Liver (tissue), 9 donors: ENCODE data around the gene CUX1. TPM values are rescaled to one million over a fixed set of nuclear protein-coding genes. Genes with fewer than 3 reads are reported as not detected.
"Not testable (repeated sequence)": the region's sequence is repeated elsewhere in the genome, so short reads cannot be mapped to it uniquely, and the experiment has no call there.

ENCODE experiments used
- DNase-seq: peaks from one replicate; pipeline ENCODE4 v3.0.0-alpha.2; 2017; ENCODE audit warnings: low spot score
- H3K27ac ChIP-seq, 2 donors: one replicate each; pipeline ENCODE4 v1.7.0; 2013; ENCODE audit warnings: inconsistent platforms in 2 of 2, low read length in 2 of 2, control low read depth in 1 of 2, low read depth in 1 of 2, mild to moderate bottlenecking in 1 of 2
- H3K27me3 ChIP-seq, 4 donors: one replicate each; pipeline versions ENCODE4 v1.6.1 to v1.7.0; 2013; ENCODE audit warnings: low read length in 3 of 4, inconsistent platforms in 1 of 4, mild to moderate bottlenecking in 1 of 4, moderate library complexity in 1 of 4; ENCODE audit not compliant: control insufficient read depth in 4 of 4, insufficient read depth in 4 of 4
- H3K36me3 ChIP-seq, 4 donors: one replicate each; pipeline versions ENCODE4 v1.6.1 to v1.7.0; 2013; ENCODE audit warnings: low read length in 3 of 4, mild to moderate bottlenecking in 3 of 4, low read depth in 1 of 4, moderate library complexity in 1 of 4; ENCODE audit not compliant: control insufficient read depth in 4 of 4, insufficient read depth in 3 of 4
- H3K4me1 ChIP-seq, 4 donors: one replicate each; pipeline versions ENCODE4 v1.6.1 to v1.7.0; 2013; ENCODE audit warnings: low read length in 3 of 4, mild to moderate bottlenecking in 3 of 4, moderate library complexity in 1 of 4; ENCODE audit not compliant: control insufficient read depth in 4 of 4, insufficient read depth in 4 of 4
- H3K4me3 ChIP-seq, 3 donors: one replicate each; pipeline versions ENCODE4 v1.6.1 to v1.7.0; 2013; ENCODE audit warnings: low read length in 3 of 3, control low read depth in 1 of 3, low read depth in 1 of 3, mild to moderate bottlenecking in 1 of 3
- H3K9ac ChIP-seq, 2 donors: one replicate each; pipeline ENCODE4 v1.7.0; 2013; ENCODE audit warnings: low read length in 2 of 2, mild to moderate bottlenecking in 2 of 2, moderate library complexity in 2 of 2, control low read depth in 1 of 2, low read depth in 1 of 2
- H3K9me3 ChIP-seq, 4 donors: one replicate each; pipeline versions ENCODE4 v1.6.1 to v1.7.0; 2013; ENCODE audit warnings: low read length in 3 of 4; ENCODE audit not compliant: control insufficient read depth in 4 of 4
- ATF3 ChIP-seq: IDR thresholded peaks from 2 replicates; pipeline ENCODE4 v1.6.1; 2016; ENCODE audit warnings: antibody characterized with exemption
- CTCF ChIP-seq: fragments of 150-350 bp; IDR thresholded peaks from 2 replicates; pipeline ENCODE4 v1.5.1; 2017; ENCODE audit warnings: improper control_type of control experiment, low read depth, low read length; ENCODE audit not compliant: missing input control
- EGR1 ChIP-seq, 2 donors: IDR thresholded peaks; 2 replicates each; pipeline ENCODE4 v1.6.1; 2016 to 2018; ENCODE audit warnings: antibody characterized with exemption in 2 of 2, low read depth in 2 of 2
- FOXA1 ChIP-seq: IDR thresholded peaks from 2 replicates; pipeline ENCODE4 v1.6.1; 2016; ENCODE audit warnings: antibody characterized with exemption
- FOXA2 ChIP-seq: IDR thresholded peaks from 2 replicates; pipeline ENCODE4 v1.6.1; 2016; ENCODE audit warnings: antibody characterized with exemption
- GABPA ChIP-seq, 2 donors: IDR thresholded peaks in 1 of 2; conservative IDR thresholded peaks in 1 of 2; 2 replicates each; pipeline ENCODE4 v1.6.1; 2016; ENCODE audit warnings: antibody characterized with exemption in 2 of 2, mild to moderate bottlenecking in 1 of 2, moderate library complexity in 1 of 2
- HNF4A ChIP-seq, 2 donors: conservative IDR thresholded peaks; 2 replicates each; pipeline ENCODE4 v1.6.1; 2016; ENCODE audit warnings: antibody characterized with exemption in 2 of 2, mild to moderate bottlenecking in 2 of 2
- HNF4G ChIP-seq: IDR thresholded peaks from 2 replicates; pipeline ENCODE4 v1.6.1; 2016; ENCODE audit warnings: antibody characterized with exemption
- JUND ChIP-seq, 2 donors: IDR thresholded peaks; 2 replicates each; pipeline ENCODE4 v1.6.1; 2016; ENCODE audit warnings: antibody characterized with exemption in 2 of 2
- NR2F2 ChIP-seq: IDR thresholded peaks from 2 replicates; pipeline ENCODE4 v1.6.1; 2016; ENCODE audit warnings: antibody characterized with exemption
- RAD21 ChIP-seq, 2 donors: IDR thresholded peaks; 2 replicates each; pipeline ENCODE4 v1.6.1; 2016; ENCODE audit warnings: antibody characterized with exemption in 2 of 2, mild to moderate bottlenecking in 2 of 2
- RXRA ChIP-seq, 2 donors: IDR thresholded peaks; 2 replicates each; pipeline ENCODE4 v1.6.1; 2017 to 2018; ENCODE audit warnings: antibody characterized with exemption in 2 of 2, mild to moderate bottlenecking in 1 of 2
- SP1 ChIP-seq: IDR thresholded peaks from 2 replicates; pipeline ENCODE4 v1.6.1; 2018; ENCODE audit warnings: antibody characterized with exemption, mild to moderate bottlenecking
- TAF1 ChIP-seq: conservative IDR thresholded peaks from 2 replicates; pipeline ENCODE4 v1.6.1; 2016; ENCODE audit warnings: antibody characterized with exemption, mild to moderate bottlenecking
- YY1 ChIP-seq: IDR thresholded peaks from 2 replicates; pipeline ENCODE4 v1.6.1; 2016; ENCODE audit warnings: antibody characterized with exemption, mild to moderate bottlenecking
- ZBTB33 ChIP-seq: IDR thresholded peaks from 2 replicates; pipeline ENCODE4 v1.6.1; 2016; ENCODE audit warnings: antibody characterized with exemption
- WGBS: extraction: QIAGEN DNeasy Blood & Tissue Kit; methylation state at CpG from one replicate; pipeline ENCODE4 v1.1.7; 2013; 5-methylcytosine and 5-hydroxymethylcytosine counted together
- polyA plus RNA-seq, 2 donors: library from polyadenylated mRNA; stranded (reverse) in 1 of 2; unstranded in 1 of 2; fragments of 200-250 nt in 1 of 2; fragments of >200 nt in 1 of 2; fragmentation: Nextera tagmentation in 1 of 2; extraction: Ambion mirVana in 1 of 2; gene quantifications; one replicate each; pipeline versions ENCODE4 v1.2.1 to v1.2.3, GENCODE V29; 2013 to 2015
- total RNA-seq, 2 donors: library from RNA; depleted of rRNA; stranded (reverse); fragments of >200 nt; gene quantifications; one replicate each; pipeline ENCODE4 v1.2.3, GENCODE V29; 2014
- TF ChIP-seq, protein P1 (sequence below): IDR thresholded peaks from 2 replicates; pipeline ENCODE4 v1.6.1; 2016; ENCODE audit warnings: antibody characterized with exemption, mild to moderate bottlenecking
- TF ChIP-seq, protein P2 (sequence below): IDR thresholded peaks from 2 replicates; pipeline ENCODE4 v1.6.1; 2016; ENCODE audit warnings: antibody characterized with exemption
- donor health status: healthy.
- donor health status: healthy.
- donor health status: healthy.
- donor health status: healthy.
- donor health status: healthy.

The CUX1 gene
- total and polyA plus RNA-seq, 4 donors, result 18.6 to 40.6 (median 21.4) TPM

DNA sequence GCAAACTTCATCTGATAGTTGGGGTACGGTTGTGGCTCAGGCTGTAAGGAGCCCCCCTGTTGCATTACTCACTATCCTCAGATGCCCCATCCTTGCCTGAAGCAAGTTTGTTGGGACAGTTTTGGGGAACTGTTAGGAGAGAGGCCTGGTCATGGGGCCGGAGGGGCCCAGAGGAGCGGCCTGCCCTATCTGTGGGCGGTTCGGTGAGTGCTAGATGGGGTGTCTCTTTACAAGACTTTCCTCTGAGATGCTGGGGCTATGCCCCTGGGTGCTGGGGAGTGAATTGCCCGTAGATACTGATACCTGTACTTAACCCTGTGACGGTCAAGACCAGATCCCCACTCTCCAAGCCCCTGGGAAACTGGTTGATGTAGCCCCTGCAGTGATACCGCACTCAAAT, 12.4 kb downstream of the CUX1 start (continued):
- TF ChIP-seq, protein P1, sequence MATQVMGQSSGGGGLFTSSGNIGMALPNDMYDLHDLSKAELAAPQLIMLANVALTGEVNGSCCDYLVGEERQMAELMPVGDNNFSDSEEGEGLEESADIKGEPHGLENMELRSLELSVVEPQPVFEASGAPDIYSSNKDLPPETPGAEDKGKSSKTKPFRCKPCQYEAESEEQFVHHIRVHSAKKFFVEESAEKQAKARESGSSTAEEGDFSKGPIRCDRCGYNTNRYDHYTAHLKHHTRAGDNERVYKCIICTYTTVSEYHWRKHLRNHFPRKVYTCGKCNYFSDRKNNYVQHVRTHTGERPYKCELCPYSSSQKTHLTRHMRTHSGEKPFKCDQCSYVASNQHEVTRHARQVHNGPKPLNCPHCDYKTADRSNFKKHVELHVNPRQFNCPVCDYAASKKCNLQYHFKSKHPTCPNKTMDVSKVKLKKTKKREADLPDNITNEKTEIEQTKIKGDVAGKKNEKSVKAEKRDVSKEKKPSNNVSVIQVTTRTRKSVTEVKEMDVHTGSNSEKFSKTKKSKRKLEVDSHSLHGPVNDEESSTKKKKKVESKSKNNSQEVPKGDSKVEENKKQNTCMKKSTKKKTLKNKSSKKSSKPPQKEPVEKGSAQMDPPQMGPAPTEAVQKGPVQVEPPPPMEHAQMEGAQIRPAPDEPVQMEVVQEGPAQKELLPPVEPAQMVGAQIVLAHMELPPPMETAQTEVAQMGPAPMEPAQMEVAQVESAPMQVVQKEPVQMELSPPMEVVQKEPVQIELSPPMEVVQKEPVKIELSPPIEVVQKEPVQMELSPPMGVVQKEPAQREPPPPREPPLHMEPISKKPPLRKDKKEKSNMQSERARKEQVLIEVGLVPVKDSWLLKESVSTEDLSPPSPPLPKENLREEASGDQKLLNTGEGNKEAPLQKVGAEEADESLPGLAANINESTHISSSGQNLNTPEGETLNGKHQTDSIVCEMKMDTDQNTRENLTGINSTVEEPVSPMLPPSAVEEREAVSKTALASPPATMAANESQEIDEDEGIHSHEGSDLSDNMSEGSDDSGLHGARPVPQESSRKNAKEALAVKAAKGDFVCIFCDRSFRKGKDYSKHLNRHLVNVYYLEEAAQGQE, result no peak
- TF ChIP-seq HNF4G, result no peak

DNA sequence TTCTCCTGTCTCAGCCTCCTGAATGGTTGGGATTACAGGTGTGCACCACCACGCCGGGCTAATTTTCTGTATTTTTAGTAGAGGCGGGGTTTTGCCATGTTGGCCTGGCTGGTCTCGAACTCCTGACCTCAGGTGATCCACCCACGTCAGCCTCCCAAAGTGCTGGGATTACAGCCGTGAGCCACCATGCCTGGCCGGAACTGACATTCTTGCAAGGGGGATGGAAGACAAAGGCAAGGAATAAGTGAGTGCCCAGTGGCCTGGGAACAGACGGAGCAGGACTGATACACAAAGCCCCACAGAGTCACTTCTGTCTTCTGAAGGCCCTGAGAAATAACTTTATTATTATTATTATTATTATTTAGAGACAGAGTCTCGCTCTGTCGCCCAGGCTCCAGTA, 14.0 kb downstream of the CUX1 start:
- not testable (repeated sequence) for DNase-seq, H3K9me3 ChIP-seq, H3K4me1 ChIP-seq, H3K9ac ChIP-seq, H3K27ac ChIP-seq, H3K36me3 ChIP-seq, H3K27me3 ChIP-seq, H3K4me3 ChIP-seq
- WGBS, result 94% methylated on average over 10 of the region's 10 CpGs

DNA sequence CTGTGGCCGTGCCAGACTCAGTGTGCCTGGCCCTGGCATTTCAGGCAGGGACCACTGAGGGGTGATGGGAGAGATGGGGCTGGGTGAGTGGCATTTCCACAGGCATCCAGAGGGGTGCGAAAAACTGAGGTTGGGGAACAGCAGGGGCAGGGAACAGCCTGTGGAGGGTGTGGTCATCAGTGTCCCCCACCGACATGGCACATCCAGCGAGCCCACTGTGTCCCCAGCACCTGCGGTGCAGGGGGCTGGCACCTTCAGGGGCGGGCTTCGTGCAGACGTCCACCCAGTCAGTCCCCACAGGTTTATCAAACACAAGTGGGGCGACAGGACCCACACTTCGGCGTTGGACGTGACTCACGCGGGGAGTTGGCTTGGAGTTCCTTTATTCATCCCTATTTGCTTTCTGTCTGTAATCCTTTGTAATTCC, 14.8 kb downstream of the CUX1 start:
- Histone ChIP-seq H3K9me3 (no peaks in the 10 kb centered on the region), H3K27ac (no peak overlapping the region), H3K4me1 (no peaks in the 10 kb centered on the region), H3K4me3 (no peak overlapping the region), H3K9ac (no peak overlapping the region), H3K27me3 (no peaks in the 10 kb centered on the region), H3K36me3 (no peaks in the 10 kb centered on the region)
- 96% methylated on average over 14 of the region's 14 CpGs for WGBS
- no peak for DNase-seq
- TF ChIP-seq SP1, result no peak
- TF ChIP-seq ATF3, result no peak
- TF ChIP-seq FOXA2, result no peak
- TF ChIP-seq, protein P2, sequence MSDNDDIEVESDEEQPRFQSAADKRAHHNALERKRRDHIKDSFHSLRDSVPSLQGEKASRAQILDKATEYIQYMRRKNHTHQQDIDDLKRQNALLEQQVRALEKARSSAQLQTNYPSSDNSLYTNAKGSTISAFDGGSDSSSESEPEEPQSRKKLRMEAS, result no peak
- TF ChIP-seq GABPA (IDR thresholded peaks at IDR 0.05 in 1 of 2, conservative IDR thresholded peaks at IDR 0.05 in 1 of 2), result no peak
- TF ChIP-seq HNF4G, result no peak
- TF ChIP-seq RXRA (IDR thresholded peaks at IDR 0.05), result no peak
- no peak for TF ChIP-seq TAF1
- no peak for TF ChIP-seq NR2F2
- no peak for TF ChIP-seq EGR1 (IDR thresholded peaks at IDR 0.05; ENCODE audit: low read depth in 2 of 2)
- no peak for TF ChIP-seq YY1
- TF ChIP-seq, protein P1, result no peak
- TF ChIP-seq HNF4A (conservative IDR thresholded peaks at IDR 0.05), result no peak
- no peak for TF ChIP-seq FOXA1
- no peak for TF ChIP-seq JUND (IDR thresholded peaks at IDR 0.05)
- TF ChIP-seq RAD21 (IDR thresholded peaks at IDR 0.05), result no peak
- TF ChIP-seq ZBTB33, result no peak
- no peak for TF ChIP-seq CTCF
